ENCODE measurements around the gene CXCR5. TPM values are rescaled to one million over a fixed set of nuclear protein-coding genes. Genes with fewer than 3 reads are reported as not detected.

The CXCR5 gene
- total and polyA plus RNA-seq, 10 of the 15 experiments (the other 5 are each of a cell fraction or from before 2014, with no cell fraction given), result 0.03 to 0.63 (median 0.25) TPM

GRCh38 chr11:118895093-118896039 lies 11.7 kb downstream of the CXCR5 start (continued):
- TF ChIP-seq PAX5 (IDR thresholded peaks at IDR 0.05; ENCODE audit: borderline replicate concordance, low read depth, low read length) (peak; percentile 87), POU2F2 (IDR thresholded peaks at IDR 0.05; ENCODE audit: borderline replicate concordance, low read depth, low read length) (peak; percentile 59; the same call in 1 of the 3 replicates), STAT1 (conservative IDR thresholded peaks at IDR 0.05) (no peak), CBFB (IDR thresholded peaks at IDR 0.05; ENCODE audit: low read depth) (no peak), ZNF274 (IDR thresholded peaks at IDR 0.05; ENCODE audit: insufficient read depth, insufficient read length) (no peak), CREM (IDR thresholded peaks at IDR 0.05; ENCODE audit: low read depth) (no peak; the same call in 1 of the 2 replicates), TAF1 (IDR thresholded peaks at IDR 0.05; ENCODE audit: borderline replicate concordance, low read depth, low read length) (no peak), IKZF1 (conservative IDR thresholded peaks at IDR 0.05) (peak; percentile 82), FOXM1 (IDR thresholded peaks at IDR 0.05; ENCODE audit: low read depth, low read length) (no peak), SIN3A (IDR thresholded peaks at IDR 0.05; ENCODE audit: low read depth, low read length) (no peak), NBN (IDR thresholded peaks at IDR 0.05) (0 out of 2 replicates have a peak, but pooled peaks have one; percentile 19), MXI1 (IDR thresholded peaks at IDR 0.05; ENCODE audit: low read depth, low read length) (no peak), CHD2 (IDR thresholded peaks at IDR 0.05; ENCODE audit: borderline replicate concordance, low read depth, low read length) (0 out of 2 replicates have a peak, but pooled peaks have one; percentile 27), WRNIP1 (IDR thresholded peaks at IDR 0.05; ENCODE audit: borderline replicate concordance, low read depth, low read length) (no peak), KDM1A (IDR thresholded peaks at IDR 0.05; ENCODE audit: borderline replicate concordance) (no peak), ZNF207 (IDR thresholded peaks at IDR 0.05; ENCODE audit: borderline replicate concordance) (no peak), BCL3 (IDR thresholded peaks at IDR 0.05; ENCODE audit: borderline replicate concordance, insufficient read depth, low read depth, low read length, poor library complexity, severe bottlenecking) (peak; percentile 40), CEBPB (IDR thresholded peaks at IDR 0.05; ENCODE audit: borderline replicate concordance in 1 of 2, low read depth in 2 of 2, low read length in 2 of 2) (no peak), JUND (IDR thresholded peaks at IDR 0.05; ENCODE audit: low read depth, low read length) (no peak), BHLHE40 (IDR thresholded peaks at IDR 0.05; ENCODE audit: borderline replicate concordance in 1 of 2, low read depth in 2 of 2, low read length in 1 of 2) (peak; percentile 90 to 95), DPF2 (IDR thresholded peaks at IDR 0.05) (peak; percentile 47; the same call in 1 of the 2 replicates), SIX5 (IDR thresholded peaks at IDR 0.05; ENCODE audit: low read depth, low read length, severe bottlenecking) (no peak), ZNF24 (IDR thresholded peaks at IDR 0.05) (no peak), ZBTB40 (IDR thresholded peaks at IDR 0.05; ENCODE audit: borderline replicate concordance) (no peak)
